HG03571 (cell line): Measurements from ENCODE around the gene BAHCC1.

Experiments used
- ATAC-seq: cut with Tn5 transposase; IDR thresholded peaks from one replicate; pipeline ENCODE4 v1.9.1; 2021; ENCODE audit not compliant: unreplicated experiment

BAHCC1 gene

GRCh38 chr17:81511804-81512561 lies 116.7 kb downstream of the BAHCC1 start:
- ATAC-seq: peak; percentile 1

- peak; percentile 27 for ATAC-seq
Measured at GRCh38 chr17:81512562-81513371, 117.5 kb downstream of the BAHCC1 start, which contains the start of gene ACTG1. TSS of gene ACTG1 (minus strand) at chr17:81512799. CDS start at chr17:81512354, 445 bp downstream.

- ATAC-seq: no peak
Measured at GRCh38 chr17:81513372-81513752, 118.1 kb downstream of the BAHCC1 start.

- ATAC-seq: no peak
Measured at GRCh38 chr17:81513753-81514488, 118.7 kb downstream of the BAHCC1 start.

GRCh38 chr17:81514489-81514738 lies 119.2 kb downstream of the BAHCC1 start:
- ATAC-seq: no peak

GRCh38 chr17:81514739-81515529 lies 119.7 kb downstream of the BAHCC1 start:
- peak; percentile 24 for ATAC-seq

- no peak for ATAC-seq
Measured at GRCh38 chr17:81515530-81516041, 120.3 kb downstream of the BAHCC1 start.
